HL-60 (cell line): Measurements from ENCODE around the gene GRID1.

ENCODE experiments used
- DNase-seq, 2 experiments: peaks; one replicate each; pipeline ENCODE4 v3.0.0-alpha.2; 2010 to 2020; ENCODE audit warnings: low read depth in 1 of 2, low spot score in 1 of 2
- H3K27ac ChIP-seq: fragments of 250-450 bp; sonication (Bioruptor Pico); replicated peaks from 2 replicates; pipeline ENCODE4 v1.5.1; 2020; ENCODE audit warnings: mild to moderate bottlenecking, moderate library complexity
- H3K27me3 ChIP-seq: fragments of 250-450 bp; sonication (Bioruptor Pico); 2 replicates; pipeline ENCODE4 v1.5.1; 2021; ENCODE audit warnings: mild to moderate bottlenecking, moderate library complexity; ENCODE audit not compliant: insufficient read depth, poor library complexity, severe bottlenecking
- H3K4me3 ChIP-seq: replicated peaks from 2 replicates; pipeline ENCODE4 v1.5.1; 2011; ENCODE audit warnings: mild to moderate bottlenecking, control low read depth, low read length; ENCODE audit not compliant: insufficient read depth
- CTCF ChIP-seq: IDR thresholded peaks from one replicate; pipeline ENCODE4 v1.5.1; 2011; ENCODE audit warnings: low read length, control low read depth, inconsistent platforms; ENCODE audit not compliant: insufficient read depth
- GABPA ChIP-seq: IDR thresholded peaks from 2 replicates; pipeline ENCODE4 v1.6.1; 2012; ENCODE audit warnings: low read depth
- POLR2AphosphoS5 ChIP-seq: IDR thresholded peaks from 2 replicates; pipeline ENCODE4 v1.6.1; 2012; ENCODE audit warnings: low read depth
- REST ChIP-seq: IDR thresholded peaks from 2 replicates; pipeline ENCODE4 v1.6.1; 2012; ENCODE audit warnings: low read depth; ENCODE audit not compliant: insufficient replicate concordance
- SPI1 ChIP-seq: IDR thresholded peaks from 2 replicates; pipeline ENCODE4 v1.6.1; 2012; ENCODE audit warnings: low read depth, mild to moderate bottlenecking, borderline replicate concordance

GRID1 gene

GRCh38 chr10:86071145-86071544, 295.4 kb downstream of the GRID1 start:
- DNase-seq = no peak
- no peak overlapping the region for H3K4me3 ChIP-seq
- no peaks in the 10 kb centered on the region for H3K27me3 ChIP-seq
- TF ChIP-seq REST = no peak
- no peak for TF ChIP-seq CTCF
- TF ChIP-seq SPI1 = no peak
- no peak for TF ChIP-seq GABPA
- no peak for TF ChIP-seq POLR2AphosphoS5
- no peak overlapping the region for H3K27ac ChIP-seq

- TF ChIP-seq CTCF (no peak), POLR2AphosphoS5 (no peak), REST (no peak)
- Histone ChIP-seq H3K27me3 (no peaks in the 10 kb centered on the region), H3K4me3 (no peak overlapping the region), H3K27ac (no peak overlapping the region)
- DNase-seq = no peak
Measured at GRCh38 chr10:86070278-86070677, 296.3 kb downstream of the GRID1 start.

- Histone ChIP-seq H3K27me3 (no peaks in the 10 kb centered on the region), H3K4me3 (no peak overlapping the region), H3K27ac (no peak overlapping the region)
- DNase-seq = no peak
- TF ChIP-seq REST = no peak
- no peak for TF ChIP-seq CTCF
- no peak for TF ChIP-seq GABPA
- no peak for TF ChIP-seq POLR2AphosphoS5
- TF ChIP-seq SPI1 = no peak
Measured at GRCh38 chr10:86068231-86069054, 298.2 kb downstream of the GRID1 start.
